HCT116 (cell line): Measurements from ENCODE around the gene USF2. TPM values are rescaled to one million over a fixed set of nuclear protein-coding genes. Genes with fewer than 3 reads are reported as not detected.

Source experiments
- ATAC-seq: fragments of 200-7000 bp; cut with Tn5 transposase; 2 replicates; pipeline ENCODE4 v1.9.1; 2020; ENCODE audit warnings: mild to moderate bottlenecking, moderate library complexity
- BruUV-seq: library from RNA; stranded (reverse); fragments of 400-500 nt; replicated peaks from 2 replicates; lab custom pipeline; 2021; lab: Mats Ljungman, UMichigan
- CTCF ChIA-PET: fragments of 300-600 bp; sonication (Branson Sonifier 250); formaldehyde crosslinking; loops from one replicate; lab custom pipeline; 2021; ENCODE audit warnings: antibody characterized with exemption; lab: Charles Lee
- POLR2A ChIA-PET: fragments of 300-600, 350-600 bp; sonication (Branson Sonifier 250); formaldehyde crosslinking; loops from one replicate; lab custom pipeline; 2021; ENCODE audit warnings: antibody characterized with exemption; lab: Charles Lee
- RAD21 ChIA-PET, 2 experiments: fragments of 300-600 bp; sonication (Branson Sonifier 250); formaldehyde crosslinking; loops; one replicate each; lab custom pipeline; 2023; ENCODE audit warnings: low total read pairs in 2 of 2; ENCODE audit not compliant: uncharacterized antibody in 2 of 2, unreplicated experiment in 2 of 2, low non-redundant PET in 1 of 2; lab: Charles Lee
- DNase-seq: peaks from one replicate; pipeline ENCODE4 v3.0.0-alpha.2; 2010; ENCODE audit warnings: low read depth, low spot score
- H2AFZ ChIP-seq: fragments of 200-600 bp; shearing (Covaris generic), sonication (generic); 2 replicates; pipeline ENCODE4 v1.6.1; 2017; ENCODE audit warnings: low read depth, mixed run types, mixed read lengths, antibody characterized with exemption, low read length; ENCODE audit not compliant: poor library complexity, severe bottlenecking
- H3K27ac ChIP-seq: 2 replicates; pipeline ENCODE4 v1.5.1; 2012; ENCODE audit warnings: low read depth, low read length
- H3K27me3 ChIP-seq: fragments of 200-600 bp; sonication (generic); 2 replicates; pipeline ENCODE4 v1.6.1; 2016; ENCODE audit warnings: mixed run types, low read length, mixed read lengths; ENCODE audit not compliant: insufficient read depth
- H3K36me3 ChIP-seq, 2 experiments: fragments of 200-500 bp in 1 of 2; fragments of 200-600 bp in 1 of 2; sonication (Bioruptor generic) in 1 of 2; sonication (generic) in 1 of 2; 2 replicates each; pipeline versions ENCODE4 v1.5.1 to v1.6.1; 2014 to 2016; ENCODE audit warnings: low read length in 2 of 2, inconsistent platforms in 1 of 2, mixed read lengths in 1 of 2, mixed run types in 1 of 2; ENCODE audit not compliant: insufficient read depth in 2 of 2, control insufficient read depth in 1 of 2
- H3K4me1 ChIP-seq, 2 experiments: fragments of 200-600 bp in 1 of 2; sonication (generic) in 1 of 2; 2 replicates each; pipeline versions ENCODE4 v1.5.1 to v1.6.1; 2012 to 2017; ENCODE audit warnings: low read length in 2 of 2, inconsistent platforms in 1 of 2, mild to moderate bottlenecking in 1 of 2, mixed read lengths in 1 of 2, mixed run types in 1 of 2, moderate library complexity in 1 of 2; ENCODE audit not compliant: insufficient read depth in 2 of 2, control insufficient read depth in 1 of 2
- H3K4me2 ChIP-seq: fragments of 200-600 bp; sonication (generic); 2 replicates; pipeline ENCODE4 v1.6.1; 2017; ENCODE audit warnings: mixed run types, low read length, mixed read lengths
- H3K4me3 ChIP-seq, 2 experiments: fragments of 200-600 bp in 1 of 2; sonication (generic) in 1 of 2; replicated peaks in 1 of 2; 2 replicates each; pipeline ENCODE4 v1.5.1; 2011 to 2016; ENCODE audit warnings: low read length in 2 of 2, control low read depth in 1 of 2, low read depth in 1 of 2, mild to moderate bottlenecking in 1 of 2, mixed read lengths in 1 of 2, mixed run types in 1 of 2
- H3K79me2 ChIP-seq: fragments of 200-600 bp; sonication (generic); 2 replicates; pipeline ENCODE4 v1.6.1; 2017; ENCODE audit warnings: mild to moderate bottlenecking, mixed run types, low read length, moderate library complexity, mixed read lengths; ENCODE audit not compliant: insufficient read depth
- H3K9ac ChIP-seq: fragments of 200-600 bp; sonication (generic); 2 replicates; pipeline ENCODE4 v1.6.1; 2016; ENCODE audit warnings: low read length, mixed read lengths
- H3K9me2 ChIP-seq: fragments of 200-600 bp; sonication (generic), shearing (Covaris generic); 2 replicates; pipeline ENCODE4 v1.6.1; 2017; ENCODE audit warnings: mixed run types, mild to moderate bottlenecking, moderate library complexity; ENCODE audit not compliant: insufficient read depth
- H3K9me3 ChIP-seq, 2 experiments: fragments of 200-500 bp in 1 of 2; fragments of 200-600 bp in 1 of 2; sonication (Bioruptor generic) in 1 of 2; sonication (generic) in 1 of 2; 2 replicates each; pipeline ENCODE4 v1.6.1; 2014 to 2017; ENCODE audit warnings: low read length in 2 of 2, mixed read lengths in 2 of 2, inconsistent platforms in 1 of 2, low read depth in 1 of 2, mild to moderate bottlenecking in 1 of 2, mixed run types in 1 of 2, moderate library complexity in 1 of 2; ENCODE audit not compliant: control insufficient read depth in 1 of 2, insufficient read depth in 1 of 2
- H4K20me1 ChIP-seq: fragments of 200-600 bp; sonication (generic), shearing (Covaris generic); 2 replicates; pipeline ENCODE4 v1.6.1; 2017; ENCODE audit warnings: mixed run types, mild to moderate bottlenecking, moderate library complexity; ENCODE audit not compliant: insufficient read depth
- EGR1 ChIP-seq: IDR thresholded peaks from 2 replicates; pipeline ENCODE4 v1.6.1; 2012; ENCODE audit warnings: low read depth
- ELF1 ChIP-seq: IDR thresholded peaks from 2 replicates; pipeline ENCODE4 v1.6.1; 2012; ENCODE audit warnings: low read depth, borderline replicate concordance
- EZH2 ChIP-seq: fragments of 200-600 bp; sonication (generic); IDR thresholded peaks from 2 replicates; pipeline ENCODE4 v1.6.1; 2017; ENCODE audit warnings: antibody characterized with exemption, mixed run types
- POLR2A ChIP-seq: IDR thresholded peaks from 2 replicates; pipeline ENCODE4 v1.7.0; 2011; ENCODE audit warnings: borderline replicate concordance; ENCODE audit not compliant: insufficient read depth, insufficient read length; ENCODE audit errors: extremely low read depth
- POLR2AphosphoS5 ChIP-seq: IDR thresholded peaks from 2 replicates; pipeline ENCODE4 v1.6.1; 2011; ENCODE audit warnings: mild to moderate bottlenecking, low read depth, low read length, moderate library complexity
- SP1 ChIP-seq: IDR thresholded peaks from 2 replicates; pipeline ENCODE4 v1.6.1; 2012; ENCODE audit warnings: low read depth
- SRF ChIP-seq: IDR thresholded peaks from 2 replicates; pipeline ENCODE4 v1.6.1; 2012; ENCODE audit warnings: low read depth
- ZFX ChIP-seq: fragments of 450-650 bp; IDR thresholded peaks from 2 replicates; pipeline ENCODE4 v1.6.1; 2017
- ZNF274 ChIP-seq: fragments of 200-500 bp; sonication (Bioruptor generic); IDR thresholded peaks from 2 replicates; pipeline ENCODE4 v1.6.1; 2014; ENCODE audit warnings: mild to moderate bottlenecking, low read depth, low read length, inconsistent platforms
- intact Hi-C: fragments of 100-400 bp; cut with micrococcal nuclease; formaldehyde crosslinking; loops from 2 replicates; pipeline ENCODE4 v1.10.0; 2022
- total RNA-seq: library from RNA; stranded (reverse); gene quantifications from one replicate; pipeline ENCODE4 v1.2.1, GENCODE V29; 2021; ENCODE audit not compliant: unreplicated experiment
- TF ChIP-seq, protein P1 (sequence below): IDR thresholded peaks from 2 replicates; pipeline ENCODE4 v1.6.1; 2012; ENCODE audit warnings: low read depth
- TF ChIP-seq, protein P2 (sequence below): IDR thresholded peaks from 2 replicates; pipeline ENCODE4 v1.6.1; 2012

The USF2 gene
- total RNA-seq, 1 experiment from 2014 or later: 98.4 TPM

GRCh38 chr19:35265900-35266519, 2.8 kb upstream of the USF2 start:
- BruUV-seq: no TSS peak
- Histone ChIP-seq H3K9me2 (no peaks in the 10 kb centered on the region), H3K9ac (peak overlapping the region; percentile 20; the same call in 1 of the 2 replicates), H2AFZ (no peak overlapping the region), H3K79me2 (peaks cover 37% of the 10 kb centered on the region; the same call in 1 of the 2 replicates), H3K4me3 (no peak overlapping the region), H3K36me3 (peaks cover 19 to 28% of the 10 kb centered on the region in 2 experiments; a peak in 3 of 4 replicates), H3K4me1 (peaks cover 9 to 41% of the 10 kb centered on the region in 2 experiments; a peak in 3 of 4 replicates), H3K27me3 (no peaks in the 10 kb centered on the region), H3K27ac (peak overlapping the region; percentile 93), H3K4me2 (peak overlapping the region; percentile 93), H4K20me1 (no peaks in the 10 kb centered on the region), H3K9me3 (no peaks in the 10 kb centered on the region)
- POLR2A ChIA-PET: no interaction called here
- CTCF ChIA-PET: no interaction called here
- ATAC-seq (no peak), DNase-seq (no peak)
- intact Hi-C loops: no loop called here
- RAD21 ChIA-PET: no interaction called here
- TF ChIP-seq ELF1 (no peak), POLR2A (no peak), EGR1 (no peak), SP1 (no peak), ZNF274 (no peak), POLR2AphosphoS5 (no peak), EZH2 (no peak), ZFX (no peak), SRF (no peak)
- TF ChIP-seq, protein P1, sequence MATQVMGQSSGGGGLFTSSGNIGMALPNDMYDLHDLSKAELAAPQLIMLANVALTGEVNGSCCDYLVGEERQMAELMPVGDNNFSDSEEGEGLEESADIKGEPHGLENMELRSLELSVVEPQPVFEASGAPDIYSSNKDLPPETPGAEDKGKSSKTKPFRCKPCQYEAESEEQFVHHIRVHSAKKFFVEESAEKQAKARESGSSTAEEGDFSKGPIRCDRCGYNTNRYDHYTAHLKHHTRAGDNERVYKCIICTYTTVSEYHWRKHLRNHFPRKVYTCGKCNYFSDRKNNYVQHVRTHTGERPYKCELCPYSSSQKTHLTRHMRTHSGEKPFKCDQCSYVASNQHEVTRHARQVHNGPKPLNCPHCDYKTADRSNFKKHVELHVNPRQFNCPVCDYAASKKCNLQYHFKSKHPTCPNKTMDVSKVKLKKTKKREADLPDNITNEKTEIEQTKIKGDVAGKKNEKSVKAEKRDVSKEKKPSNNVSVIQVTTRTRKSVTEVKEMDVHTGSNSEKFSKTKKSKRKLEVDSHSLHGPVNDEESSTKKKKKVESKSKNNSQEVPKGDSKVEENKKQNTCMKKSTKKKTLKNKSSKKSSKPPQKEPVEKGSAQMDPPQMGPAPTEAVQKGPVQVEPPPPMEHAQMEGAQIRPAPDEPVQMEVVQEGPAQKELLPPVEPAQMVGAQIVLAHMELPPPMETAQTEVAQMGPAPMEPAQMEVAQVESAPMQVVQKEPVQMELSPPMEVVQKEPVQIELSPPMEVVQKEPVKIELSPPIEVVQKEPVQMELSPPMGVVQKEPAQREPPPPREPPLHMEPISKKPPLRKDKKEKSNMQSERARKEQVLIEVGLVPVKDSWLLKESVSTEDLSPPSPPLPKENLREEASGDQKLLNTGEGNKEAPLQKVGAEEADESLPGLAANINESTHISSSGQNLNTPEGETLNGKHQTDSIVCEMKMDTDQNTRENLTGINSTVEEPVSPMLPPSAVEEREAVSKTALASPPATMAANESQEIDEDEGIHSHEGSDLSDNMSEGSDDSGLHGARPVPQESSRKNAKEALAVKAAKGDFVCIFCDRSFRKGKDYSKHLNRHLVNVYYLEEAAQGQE: no peak
- TF ChIP-seq, protein P2, sequence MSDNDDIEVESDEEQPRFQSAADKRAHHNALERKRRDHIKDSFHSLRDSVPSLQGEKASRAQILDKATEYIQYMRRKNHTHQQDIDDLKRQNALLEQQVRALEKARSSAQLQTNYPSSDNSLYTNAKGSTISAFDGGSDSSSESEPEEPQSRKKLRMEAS: no peak
- TF ChIP-seq, all 23 proteins: peak for 0
